Activated T-helper 2 cell treated with anti-CD3 and anti-CD28 coated beads, Interferon-gamma antibody, Interleukin-2, Interleukin-4, amounts not matched to agents 10 μg/mL and 5 μg/mL and 100 μg/mL, durations not matched to agents 14 hours and 24 hours and 36 hours (primary cell): Measurements from ENCODE around the gene CAPRIN1. TPM values are rescaled to one million over a fixed set of nuclear protein-coding genes. Genes with fewer than 3 reads are reported as not detected.

ENCODE experiments used
- DNase-seq: peaks from one replicate; pipeline ENCODE4 v3.0.0; 2021; ENCODE audit warnings: low spot score
- H3K27ac Mint-ChIP-seq: one replicate; pipeline ENCODE4 v1.8.0; 2021; ENCODE audit warnings: mixed read lengths
- H3K27me3 Mint-ChIP-seq: one replicate; pipeline ENCODE4 v1.8.0; 2021; ENCODE audit warnings: low read depth, mixed read lengths
- H3K36me3 Mint-ChIP-seq: one replicate; pipeline ENCODE4 v1.8.0; 2021; ENCODE audit warnings: low read depth, mixed read lengths
- H3K4me1 Mint-ChIP-seq: one replicate; pipeline ENCODE4 v1.8.0; 2021; ENCODE audit warnings: low read depth, mixed read lengths
- H3K4me3 Mint-ChIP-seq: one replicate; pipeline ENCODE4 v1.8.0; 2021; ENCODE audit warnings: low read depth, mild to moderate bottlenecking, moderate library complexity, mixed read lengths
- H3K9me3 Mint-ChIP-seq: one replicate; pipeline ENCODE4 v1.8.0; 2021; ENCODE audit warnings: mixed read lengths
- intact Hi-C: fragments of 100-400 bp; cut with micrococcal nuclease; formaldehyde crosslinking; loops from one replicate; pipeline ENCODE4 v1.15.1; 2023
- total RNA-seq: library from RNA; stranded (reverse); gene quantifications from 2 replicates; pipeline ENCODE4 v1.2.3, GENCODE V29; 2022

CAPRIN1 gene
- total RNA-seq, 1 donor from 2014 or later, result 285 TPM

DNA sequence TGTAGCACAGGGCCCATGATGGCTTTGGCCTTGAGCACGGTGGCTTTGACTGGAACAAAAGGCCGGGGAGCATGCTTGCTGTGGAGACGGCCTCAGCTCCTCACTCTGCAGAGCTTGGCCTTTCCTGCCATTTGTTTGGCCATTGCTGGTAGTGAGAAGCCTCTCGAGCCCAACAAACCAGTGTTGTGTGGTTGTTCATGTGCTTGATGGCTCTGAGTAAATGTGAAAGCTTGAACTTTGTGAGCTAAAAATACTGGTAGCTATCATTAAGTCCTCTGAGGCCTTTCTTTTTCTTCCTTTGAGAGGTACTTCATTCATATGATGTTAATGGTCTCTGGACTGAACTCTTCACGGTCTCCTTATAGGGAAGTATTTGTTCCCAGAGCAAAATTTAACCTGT is 93.5 kb downstream of the CAPRIN1 start:
- intact Hi-C loops, result no loop called here
- no peaks in the 10 kb centered on the region for H3K4me1 Mint-ChIP-seq
- no peak for DNase-seq
- no peak overlapping the region for H3K27ac Mint-ChIP-seq
- peaks cover 75% of the 10 kb centered on the region for H3K36me3 Mint-ChIP-seq
- H3K9me3 Mint-ChIP-seq, result no peaks in the 10 kb centered on the region
- no peak overlapping the region for H3K4me3 Mint-ChIP-seq
- H3K27me3 Mint-ChIP-seq, result no peaks in the 10 kb centered on the region

DNA sequence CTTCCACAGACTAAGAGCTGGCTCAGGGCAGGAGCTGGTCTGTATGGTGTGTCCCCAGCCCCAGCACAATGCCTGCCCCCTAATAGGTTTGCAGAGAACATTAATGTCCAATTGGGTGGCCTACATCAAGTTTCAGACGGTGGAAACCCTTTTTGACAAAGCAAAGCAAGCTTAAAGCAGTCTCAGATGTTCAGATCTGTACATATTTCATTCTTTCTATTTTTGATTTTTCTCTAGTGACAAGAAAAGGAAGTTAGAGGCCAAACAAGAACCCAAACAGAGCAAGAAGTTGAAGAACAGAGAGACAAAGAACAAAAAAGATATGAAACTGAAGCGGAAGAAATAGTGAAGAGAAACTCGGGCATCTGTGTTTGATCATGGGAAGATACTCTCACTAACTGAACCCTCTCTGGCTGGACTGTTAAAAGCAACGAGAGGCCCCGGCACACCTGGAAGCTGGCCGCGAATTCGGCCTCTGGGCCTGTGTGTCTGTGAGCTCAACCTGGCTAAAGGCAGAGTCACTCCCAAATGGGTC is 94.4 kb downstream of the CAPRIN1 start:
- Mint-ChIP-seq H3K27ac (no peak overlapping the region), H3K4me3 (no peak overlapping the region), H3K9me3 (no peaks in the 10 kb centered on the region), H3K4me1 (no peaks in the 10 kb centered on the region), H3K36me3 (peaks cover 74% of the 10 kb centered on the region), H3K27me3 (no peaks in the 10 kb centered on the region)
- intact Hi-C loops, result no loop called here
- DNase-seq, result no peak

DNA sequence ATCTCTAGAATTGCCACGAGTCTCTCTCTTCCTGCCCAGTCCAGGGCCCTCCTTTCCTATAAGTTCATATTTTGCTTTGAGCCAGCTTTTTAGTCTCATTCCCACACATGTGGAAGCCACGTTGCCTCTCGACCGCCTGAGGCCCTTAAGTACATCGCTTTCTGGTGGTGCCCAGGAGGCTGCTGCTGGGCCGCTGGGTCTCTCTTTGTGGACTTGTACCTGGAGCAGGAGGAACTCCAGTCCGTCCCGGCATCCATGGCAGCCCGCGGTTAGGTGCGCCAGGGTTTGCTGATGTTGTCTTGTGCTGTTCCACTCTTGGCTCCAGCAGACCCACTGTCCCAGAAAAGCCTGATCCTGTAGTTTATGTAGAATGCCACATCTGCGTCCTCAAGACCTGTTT is 94.9 kb downstream of the CAPRIN1 start:
- intact Hi-C loops, result no loop called here
- no peak overlapping the region for H3K27ac Mint-ChIP-seq
- no peak for DNase-seq
- H3K4me3 Mint-ChIP-seq, result no peak overlapping the region
- H3K27me3 Mint-ChIP-seq, result no peaks in the 10 kb centered on the region
- H3K9me3 Mint-ChIP-seq, result no peaks in the 10 kb centered on the region
- peaks cover 73% of the 10 kb centered on the region for H3K36me3 Mint-ChIP-seq
- H3K4me1 Mint-ChIP-seq, result no peaks in the 10 kb centered on the region

DNA sequence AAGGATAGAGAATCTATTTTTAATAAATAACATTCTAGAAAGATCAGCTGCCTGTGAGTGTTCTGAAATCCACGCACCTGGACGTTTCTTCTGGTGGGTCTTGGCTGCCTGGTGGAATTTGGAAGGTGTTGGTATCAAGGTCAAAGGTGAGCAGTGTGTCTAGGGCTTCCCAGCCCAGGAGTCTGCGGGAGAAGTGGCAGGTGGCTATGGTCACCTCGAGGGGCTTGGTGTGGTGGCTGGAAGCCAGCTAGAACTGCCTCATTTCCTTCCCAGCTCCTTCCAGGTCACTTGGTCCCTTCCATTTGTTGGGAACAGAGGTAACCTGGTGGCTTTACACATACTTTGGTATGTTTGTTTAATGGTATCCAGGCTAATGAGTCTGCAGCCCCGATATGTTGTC is 95.3 kb downstream of the CAPRIN1 start:
- no peaks in the 10 kb centered on the region for H3K4me1 Mint-ChIP-seq
- H3K27me3 Mint-ChIP-seq, result no peaks in the 10 kb centered on the region
- intact Hi-C loops, result no loop called here
- peaks cover 73% of the 10 kb centered on the region for H3K36me3 Mint-ChIP-seq
- H3K9me3 Mint-ChIP-seq, result no peaks in the 10 kb centered on the region
- H3K4me3 Mint-ChIP-seq, result no peak overlapping the region
- no peak for DNase-seq
- no peak overlapping the region for H3K27ac Mint-ChIP-seq

DNA sequence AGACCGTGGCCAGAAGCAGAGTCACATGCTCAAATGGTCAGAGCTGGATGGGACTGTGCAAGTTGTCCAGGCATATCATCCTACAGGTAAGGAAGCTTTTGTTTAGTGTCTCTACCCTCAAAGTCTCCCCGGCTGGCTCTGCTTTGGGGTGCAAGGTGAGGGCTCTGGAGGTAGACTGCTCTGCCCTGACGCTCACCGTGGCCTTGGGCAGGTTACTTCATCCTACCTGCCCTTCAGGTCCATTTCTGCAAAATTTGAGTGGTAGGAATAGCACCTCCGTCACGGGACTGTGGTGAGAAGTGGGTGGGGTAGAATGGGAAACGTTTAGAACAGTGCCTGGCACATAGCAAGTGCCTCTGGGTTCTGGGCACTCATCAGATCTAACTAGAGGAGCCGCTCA is 96.0 kb downstream of the CAPRIN1 start:
- H3K36me3 Mint-ChIP-seq, result peaks cover 72% of the 10 kb centered on the region
- no peak for DNase-seq
- H3K9me3 Mint-ChIP-seq, result no peaks in the 10 kb centered on the region
- no peaks in the 10 kb centered on the region for H3K4me1 Mint-ChIP-seq
- no peak overlapping the region for H3K4me3 Mint-ChIP-seq
- intact Hi-C loops, result no loop called here
- no peak overlapping the region for H3K27ac Mint-ChIP-seq
- no peaks in the 10 kb centered on the region for H3K27me3 Mint-ChIP-seq

DNA sequence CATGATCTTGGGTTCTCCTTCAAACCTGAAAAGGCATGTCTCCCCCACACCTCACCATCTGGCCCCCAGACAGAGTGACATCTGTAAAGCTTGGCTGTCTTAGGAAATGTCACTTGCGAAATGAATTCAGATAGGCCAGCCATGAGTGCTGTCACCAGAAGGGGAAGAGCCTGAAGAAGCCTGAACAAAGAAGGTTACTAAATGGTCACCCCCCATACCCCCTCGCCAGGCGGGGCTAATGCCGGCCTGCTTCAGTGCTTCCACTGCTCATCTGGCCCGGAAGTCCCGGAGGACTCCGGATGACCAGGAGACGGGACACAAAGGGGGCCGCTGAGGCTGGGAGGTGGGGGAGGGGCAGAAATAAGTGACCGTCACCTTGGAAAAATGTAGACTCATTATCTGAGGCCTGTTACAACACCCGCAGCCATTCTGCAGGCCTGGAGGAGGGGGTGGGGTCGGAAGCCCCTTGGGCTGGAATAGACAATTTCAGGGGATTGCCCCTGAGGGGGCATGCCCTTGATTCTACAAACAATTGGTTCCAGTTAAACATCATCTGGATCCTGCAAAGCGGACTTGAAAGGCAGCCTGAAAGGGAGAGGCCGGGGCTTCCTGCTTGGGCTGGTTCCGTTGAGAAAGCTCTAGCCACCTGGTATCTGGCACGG is 97.1 kb downstream of the CAPRIN1 start:
- Mint-ChIP-seq H3K27me3 (no peaks in the 10 kb centered on the region), H3K4me3 (no peak overlapping the region), H3K36me3 (peaks cover 72% of the 10 kb centered on the region), H3K9me3 (no peaks in the 10 kb centered on the region), H3K4me1 (no peaks in the 10 kb centered on the region), H3K27ac (no peak overlapping the region)
- DNase-seq, result no peak
- intact Hi-C loops, result no loop called here

DNA sequence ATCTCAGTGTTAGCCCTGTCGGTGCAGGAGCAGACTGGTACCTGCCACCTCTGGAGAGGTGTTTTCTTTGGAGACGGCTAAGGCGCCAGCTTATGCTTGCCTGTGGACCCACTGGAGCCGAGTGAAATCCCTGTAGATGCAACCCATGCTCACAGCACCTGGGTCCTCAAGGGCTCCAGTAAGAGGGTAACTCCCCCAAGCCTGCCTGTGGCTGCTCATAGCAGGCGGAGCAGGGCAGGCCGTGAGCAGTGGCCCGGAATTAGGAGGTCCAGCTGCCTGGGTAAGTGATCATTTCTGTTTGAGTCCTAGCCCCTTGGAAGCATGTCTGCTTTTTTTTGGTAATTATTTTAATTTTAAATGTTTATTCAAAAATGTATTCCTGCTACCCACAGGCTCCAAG is 97.7 kb downstream of the CAPRIN1 start:
- Mint-ChIP-seq H3K4me3 (no peak overlapping the region), H3K27me3 (no peaks in the 10 kb centered on the region), H3K27ac (no peak overlapping the region), H3K9me3 (no peaks in the 10 kb centered on the region), H3K36me3 (peaks cover 72% of the 10 kb centered on the region), H3K4me1 (no peaks in the 10 kb centered on the region)
- DNase-seq, result no peak
- intact Hi-C loops, result no loop called here

DNA sequence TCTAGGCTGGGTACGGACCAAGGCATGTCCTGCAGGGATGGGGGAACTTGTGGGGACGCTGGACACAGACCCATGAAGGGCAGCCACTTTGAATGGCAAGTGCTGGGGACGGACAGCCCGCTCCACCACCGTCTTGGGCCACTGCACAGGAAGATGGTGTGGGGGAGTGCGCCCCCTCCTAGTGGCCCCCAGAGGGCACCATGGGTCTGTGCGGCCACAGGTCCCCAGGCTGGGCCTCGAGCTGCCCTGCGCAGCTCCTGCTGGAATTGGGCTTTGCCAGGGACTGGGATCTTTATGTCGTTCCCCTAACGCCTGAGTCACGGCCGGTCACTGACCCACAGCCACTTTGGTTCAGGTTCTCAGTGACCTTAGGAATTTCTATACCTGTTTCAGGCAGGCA is 98.3 kb downstream of the CAPRIN1 start:
- intact Hi-C loops, result no loop called here
- peaks cover 73% of the 10 kb centered on the region for H3K36me3 Mint-ChIP-seq
- no peak for DNase-seq
- no peaks in the 10 kb centered on the region for H3K4me1 Mint-ChIP-seq
- no peak overlapping the region for H3K27ac Mint-ChIP-seq
- H3K9me3 Mint-ChIP-seq, result no peaks in the 10 kb centered on the region
- no peak overlapping the region for H3K4me3 Mint-ChIP-seq
- H3K27me3 Mint-ChIP-seq, result no peaks in the 10 kb centered on the region

DNA sequence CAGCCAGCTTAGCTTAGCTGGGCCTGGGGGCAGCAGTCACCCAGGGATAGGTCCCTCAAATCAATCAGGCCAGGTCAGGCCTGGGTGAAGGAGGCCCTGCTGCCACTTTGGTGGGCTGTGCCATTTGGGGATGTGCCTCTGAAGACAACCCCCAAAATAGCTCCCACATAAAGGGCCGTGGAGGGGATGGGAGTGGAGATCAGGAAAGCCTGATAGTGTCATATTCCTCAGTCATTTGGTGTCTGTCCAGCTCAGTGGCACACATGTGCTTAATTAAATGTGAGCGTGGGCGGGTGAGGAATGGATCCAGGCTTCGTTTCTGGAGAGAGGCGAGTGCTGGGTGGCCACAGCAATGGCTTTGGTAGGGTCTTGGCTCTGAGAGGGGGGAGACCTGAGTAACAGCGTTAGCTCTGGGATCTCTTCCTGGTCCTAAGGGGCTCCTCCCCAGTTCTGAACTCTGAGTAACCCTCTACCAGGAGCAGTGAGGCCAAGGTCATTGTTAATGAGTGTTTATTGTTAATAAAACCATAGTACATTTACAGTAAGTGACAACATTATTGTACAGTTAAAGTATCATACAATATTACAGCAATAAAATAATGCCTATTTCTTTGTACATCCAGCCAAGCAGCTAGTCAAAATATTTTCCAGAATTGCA is 99.1 kb downstream of the CAPRIN1 start:
- H3K36me3 Mint-ChIP-seq, result peaks cover 67% of the 10 kb centered on the region
- no peaks in the 10 kb centered on the region for H3K4me1 Mint-ChIP-seq
- H3K4me3 Mint-ChIP-seq, result no peak overlapping the region
- no peaks in the 10 kb centered on the region for H3K27me3 Mint-ChIP-seq
- no peak for DNase-seq
- no peaks in the 10 kb centered on the region for H3K9me3 Mint-ChIP-seq
- intact Hi-C loops, result no loop called here
- no peak overlapping the region for H3K27ac Mint-ChIP-seq

Other genes starting within 250 kb of the CAPRIN1 start
- not detected in 2 replicates for gene LMO2, start 159.7 kb upstream of the CAPRIN1 start, total RNA-seq
- gene NAT10, start 53.9 kb downstream of the CAPRIN1 start, total RNA-seq, result 124 and 125 TPM in 2 replicates